Fibroblast of lung (primary cell): ENCODE data around the gene OR2AG2.

Experiments
- EZH2 ChIP-seq: IDR thresholded peaks from 2 replicates; pipeline ENCODE4 v1.5.1; 2012; ENCODE audit warnings: low read length, control low read depth, mild to moderate bottlenecking; ENCODE audit errors: missing control alignments
- TF ChIP-seq, protein P1 (sequence below), 2 donors: IDR thresholded peaks in 1 of 2; conservative IDR thresholded peaks in 1 of 2; 1 replicate in 1 of 2; 2 replicates in 1 of 2; pipeline ENCODE4 v1.5.1; 2011 to 2012; ENCODE audit warnings: low read length in 2 of 2, control low read depth in 1 of 2, inconsistent platforms in 1 of 2, low read depth in 1 of 2, mild to moderate bottlenecking in 1 of 2

GRCh38 chr11:6721343-6721742 lies 50.4 kb downstream of the OR2AG2 start:
- TF ChIP-seq, protein P1, sequence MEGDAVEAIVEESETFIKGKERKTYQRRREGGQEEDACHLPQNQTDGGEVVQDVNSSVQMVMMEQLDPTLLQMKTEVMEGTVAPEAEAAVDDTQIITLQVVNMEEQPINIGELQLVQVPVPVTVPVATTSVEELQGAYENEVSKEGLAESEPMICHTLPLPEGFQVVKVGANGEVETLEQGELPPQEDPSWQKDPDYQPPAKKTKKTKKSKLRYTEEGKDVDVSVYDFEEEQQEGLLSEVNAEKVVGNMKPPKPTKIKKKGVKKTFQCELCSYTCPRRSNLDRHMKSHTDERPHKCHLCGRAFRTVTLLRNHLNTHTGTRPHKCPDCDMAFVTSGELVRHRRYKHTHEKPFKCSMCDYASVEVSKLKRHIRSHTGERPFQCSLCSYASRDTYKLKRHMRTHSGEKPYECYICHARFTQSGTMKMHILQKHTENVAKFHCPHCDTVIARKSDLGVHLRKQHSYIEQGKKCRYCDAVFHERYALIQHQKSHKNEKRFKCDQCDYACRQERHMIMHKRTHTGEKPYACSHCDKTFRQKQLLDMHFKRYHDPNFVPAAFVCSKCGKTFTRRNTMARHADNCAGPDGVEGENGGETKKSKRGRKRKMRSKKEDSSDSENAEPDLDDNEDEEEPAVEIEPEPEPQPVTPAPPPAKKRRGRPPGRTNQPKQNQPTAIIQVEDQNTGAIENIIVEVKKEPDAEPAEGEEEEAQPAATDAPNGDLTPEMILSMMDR (conservative IDR thresholded peaks at IDR 0.05 in 1 of 2, IDR thresholded peaks at IDR 0.05 in 1 of 2; ENCODE audit: low read depth in 1 of 2, low read length in 2 of 2) = no peak
- TF ChIP-seq EZH2 = no peak
